Measurements from ENCODE around the gene ASTN2.

Gene ASTN2

GRCh38 chr9:116416421-116416820 lies 998.4 kb downstream of the ASTN2 start:
- no peak for DNase-seq (ENCODE audit: low spot score)

GRCh38 chr9:116414374-116414773 lies 1000.5 kb downstream of the ASTN2 start:
- DNase-seq (ENCODE audit: low spot score), result no peak

DNA sequence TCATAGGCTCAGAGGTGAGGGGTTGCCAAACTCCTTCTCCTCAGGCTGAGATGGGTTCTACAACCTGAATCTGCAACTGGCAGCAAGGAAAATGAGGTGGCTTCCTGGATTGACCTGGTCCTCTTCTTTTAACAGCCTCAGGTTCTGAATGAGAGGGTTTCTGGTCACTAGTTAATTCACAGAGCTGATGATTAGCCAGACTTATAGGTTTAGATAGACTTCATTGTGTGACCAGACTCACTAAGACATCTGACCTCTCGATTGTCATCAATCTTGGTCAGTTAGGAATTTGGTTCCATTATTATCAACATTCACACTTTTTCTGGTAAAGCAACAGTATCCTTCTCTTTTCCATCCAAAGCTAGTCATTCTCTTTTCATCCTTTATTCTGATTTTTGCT lies 1003.4 kb downstream of the ASTN2 start:
- no peak for DNase-seq (ENCODE audit: low spot score)

DNA sequence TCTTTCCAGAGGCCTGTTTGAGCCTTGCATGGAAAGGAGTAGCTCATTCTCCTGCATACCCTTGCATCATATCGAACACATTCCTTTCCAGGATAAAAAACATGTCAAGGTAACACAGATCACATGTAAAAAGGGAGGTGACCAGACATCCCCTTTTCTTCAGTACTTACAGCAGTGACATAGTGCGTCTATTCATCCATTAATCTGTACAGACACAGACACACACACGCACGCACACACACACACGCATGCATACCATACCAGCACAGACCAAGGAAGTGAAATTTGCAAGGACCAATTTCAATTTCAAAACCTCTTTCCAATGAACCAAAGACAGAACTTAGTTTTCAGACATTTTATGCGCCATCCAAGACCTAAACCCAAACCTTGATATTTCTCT lies 1005.2 kb downstream of the ASTN2 start:
- no peak for DNase-seq (ENCODE audit: low spot score)

GRCh38 chr9:116409129-116409528 lies 1005.7 kb downstream of the ASTN2 start:
- no peak for DNase-seq (ENCODE audit: low spot score)

GRCh38 chr9:116406469-116406868 lies 1008.4 kb downstream of the ASTN2 start:
- DNase-seq (ENCODE audit: low spot score), result no peak

DNA sequence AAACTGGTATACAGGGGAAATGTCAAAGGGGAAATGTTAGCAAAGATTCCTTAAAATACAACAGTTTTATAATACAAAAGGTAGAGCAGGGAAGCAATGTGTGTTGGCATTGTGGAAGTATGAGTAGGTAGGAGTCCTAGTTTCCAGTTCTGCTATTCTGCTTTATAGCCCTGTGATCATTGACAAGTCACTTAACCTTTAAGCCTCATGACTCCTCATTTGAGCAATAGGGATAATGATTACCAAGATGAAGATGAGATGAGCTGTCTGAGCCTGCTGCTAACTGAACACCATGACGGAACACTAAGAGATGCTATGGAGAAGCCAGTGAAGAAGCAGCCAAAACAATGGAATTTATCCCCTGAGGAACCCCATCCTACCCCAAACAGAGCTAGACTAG lies 1009.5 kb downstream of the ASTN2 start:
- DNase-seq (ENCODE audit: low spot score), result no peak

DNA sequence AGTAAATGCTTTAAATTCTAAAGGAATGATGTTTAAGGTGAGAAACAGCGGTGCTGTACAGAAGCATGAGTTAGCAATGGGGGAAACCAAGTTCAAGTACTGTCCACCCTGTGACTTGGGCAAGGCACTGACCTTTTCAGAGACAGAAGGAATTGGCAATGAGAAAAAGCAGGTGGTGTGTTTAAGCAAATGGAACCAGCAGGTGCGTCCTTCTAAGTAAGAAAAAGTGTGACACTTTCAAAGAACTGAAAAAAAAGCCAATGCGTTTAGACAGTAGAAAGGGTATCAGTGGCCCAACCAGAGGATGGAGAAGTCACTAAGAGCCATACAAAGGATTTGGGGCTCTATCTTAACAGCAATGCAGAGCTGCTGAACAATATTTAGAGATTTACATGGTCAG lies 1010.6 kb downstream of the ASTN2 start:
- DNase-seq (ENCODE audit: low spot score), result no peak

DNA sequence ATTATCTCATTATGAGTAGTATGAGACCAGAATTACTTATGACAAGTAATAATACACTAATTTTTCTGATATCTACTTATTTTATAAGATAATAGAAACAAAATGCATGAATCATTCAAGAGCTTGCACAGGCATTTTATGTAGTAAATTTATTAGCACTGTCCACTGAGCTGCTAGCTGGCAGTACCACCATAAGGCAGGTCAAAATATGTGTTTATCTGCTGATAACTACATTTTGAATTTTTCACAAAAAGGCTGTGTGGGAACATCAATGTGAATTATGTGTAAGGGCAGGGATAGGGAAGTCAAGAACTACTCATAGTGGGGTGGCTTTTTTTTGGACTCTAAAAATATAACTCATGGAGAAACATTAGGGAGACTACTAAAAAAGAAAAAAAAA lies 1011.7 kb downstream of the ASTN2 start:
- DNase-seq (ENCODE audit: low spot score), result no peak

DNA sequence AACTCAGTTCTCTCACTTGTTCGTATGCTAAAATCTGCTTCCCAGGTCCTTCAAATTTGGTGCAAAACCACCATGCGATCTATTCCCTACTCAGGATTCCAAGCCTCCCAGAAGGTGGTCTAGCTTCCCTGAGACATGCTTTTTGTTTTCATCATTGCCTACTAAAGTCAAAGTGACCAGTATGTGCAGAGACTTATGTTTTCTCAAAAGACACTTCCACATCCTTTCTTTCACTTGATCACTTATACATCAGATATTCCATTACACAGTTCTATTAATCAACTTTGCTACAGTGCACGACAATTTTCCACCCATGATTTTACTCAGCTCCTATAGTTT lies 1019.2 kb downstream of the ASTN2 start:
- DNase-seq (ENCODE audit: low spot score), result no peak

- DNase-seq (ENCODE audit: low spot score), result no peak
These were observed 1019.8 kb downstream of the ASTN2 start for GRCh38 chr9:116394894-116395698.

GRCh38 chr9:116394070-116394469 lies 1020.8 kb downstream of the ASTN2 start:
- no peak for DNase-seq (ENCODE audit: low spot score)

- DNase-seq (ENCODE audit: low spot score), result no peak
These were observed 1021.7 kb downstream of the ASTN2 start for GRCh38 chr9:116393198-116393597.

DNA sequence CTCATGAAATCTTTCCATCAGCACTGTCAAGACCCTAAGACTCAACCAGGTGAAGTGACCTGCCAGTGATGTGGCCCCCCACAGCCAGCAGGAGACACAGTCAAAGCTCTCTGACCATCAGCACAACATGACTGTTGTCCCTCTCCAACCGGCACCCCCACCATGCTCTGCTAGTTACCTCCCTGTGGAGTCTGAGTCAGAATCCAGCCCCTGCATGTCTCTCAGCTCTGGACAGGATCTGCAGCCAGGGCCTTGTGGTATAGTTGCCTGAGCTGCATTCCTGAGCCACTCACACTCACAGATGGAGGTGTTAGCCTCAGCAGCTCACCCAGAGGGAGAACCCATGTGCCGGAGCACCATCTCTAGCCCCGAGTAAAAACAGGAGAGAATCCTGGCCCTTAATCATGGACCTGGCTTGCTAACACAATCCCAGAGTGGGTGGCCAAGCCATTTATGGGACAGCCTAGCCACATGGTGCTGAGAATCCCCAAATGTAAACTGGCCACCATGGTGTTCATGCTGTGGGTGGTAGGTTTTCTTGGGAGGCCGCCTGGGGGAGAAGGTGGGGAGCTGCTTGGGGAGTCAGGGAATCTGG lies 1023.5 kb downstream of the ASTN2 start:
- no peak for DNase-seq (ENCODE audit: low spot score)

DNA sequence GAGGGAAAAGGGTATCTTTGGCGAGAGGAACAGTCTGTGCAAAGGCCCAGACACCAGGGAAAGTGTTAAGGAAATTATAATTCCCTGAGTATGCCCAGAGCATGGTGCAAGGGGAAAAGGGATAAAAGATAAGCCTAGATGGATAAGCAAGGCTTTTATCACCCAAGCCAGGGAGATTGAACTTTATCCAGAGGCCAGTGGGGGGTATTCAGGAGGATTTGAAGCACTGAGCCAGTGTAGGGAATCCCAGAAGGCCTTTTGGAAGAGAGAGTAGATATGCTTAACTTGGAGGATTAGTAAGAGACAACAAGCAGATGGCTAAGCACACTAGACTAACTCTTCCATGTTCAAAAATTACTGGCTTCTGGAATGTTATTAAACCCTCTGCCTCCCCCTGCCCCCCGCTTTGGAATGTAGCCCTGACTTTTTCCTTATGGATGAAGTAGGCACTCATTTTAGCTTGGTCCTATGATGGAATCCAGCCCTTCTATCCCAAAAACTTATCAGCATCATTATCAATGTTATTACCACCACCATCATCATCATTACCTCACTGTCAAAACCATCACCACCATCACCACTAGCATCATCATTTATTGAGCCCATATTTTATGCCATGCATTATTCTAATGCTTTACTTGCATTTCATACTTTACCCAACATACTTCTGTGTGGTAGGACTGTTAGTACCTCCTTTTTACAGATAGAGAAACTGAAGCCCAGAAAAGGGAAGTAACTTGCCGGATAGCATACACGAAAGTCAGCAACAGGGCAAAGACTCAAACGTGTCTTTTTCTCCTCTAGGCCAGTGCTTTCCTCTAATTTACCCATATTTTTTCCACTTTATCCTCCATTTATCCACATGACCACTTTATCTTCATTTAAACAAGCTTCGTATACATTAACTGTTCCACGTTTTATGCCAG lies 1024.3 kb downstream of the ASTN2 start:
- no peak for DNase-seq (ENCODE audit: low spot score)

- DNase-seq (ENCODE audit: low spot score), result no peak
These were observed 1025.1 kb downstream of the ASTN2 start for GRCh38 chr9:116389541-116390302.

GRCh38 chr9:116387934-116388698 lies 1026.7 kb downstream of the ASTN2 start:
- no peak for DNase-seq (ENCODE audit: low spot score)

GRCh38 chr9:116383936-116384335 lies 1030.9 kb downstream of the ASTN2 start:
- no peak for DNase-seq (ENCODE audit: low spot score)

DNA sequence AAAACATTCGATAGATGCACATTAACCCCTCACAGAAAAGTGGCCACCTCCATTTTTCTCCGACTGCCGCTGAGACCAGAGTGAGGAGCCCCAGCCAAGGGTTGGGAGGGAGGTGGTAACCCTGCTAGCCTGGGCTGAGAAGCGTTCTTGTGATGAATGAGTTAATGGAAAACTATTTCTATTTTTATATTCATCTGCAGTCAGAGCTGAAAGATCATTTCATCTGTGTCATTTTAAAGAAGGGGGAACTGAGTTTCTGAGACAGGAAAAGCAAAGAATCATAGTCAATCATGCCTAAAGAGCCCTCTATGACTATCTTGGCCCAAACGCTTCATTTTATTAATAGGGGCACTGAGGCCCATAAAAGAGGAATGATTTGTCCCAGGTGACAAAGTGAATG lies 1031.7 kb downstream of the ASTN2 start:
- no peak for DNase-seq (ENCODE audit: low spot score)

DNA sequence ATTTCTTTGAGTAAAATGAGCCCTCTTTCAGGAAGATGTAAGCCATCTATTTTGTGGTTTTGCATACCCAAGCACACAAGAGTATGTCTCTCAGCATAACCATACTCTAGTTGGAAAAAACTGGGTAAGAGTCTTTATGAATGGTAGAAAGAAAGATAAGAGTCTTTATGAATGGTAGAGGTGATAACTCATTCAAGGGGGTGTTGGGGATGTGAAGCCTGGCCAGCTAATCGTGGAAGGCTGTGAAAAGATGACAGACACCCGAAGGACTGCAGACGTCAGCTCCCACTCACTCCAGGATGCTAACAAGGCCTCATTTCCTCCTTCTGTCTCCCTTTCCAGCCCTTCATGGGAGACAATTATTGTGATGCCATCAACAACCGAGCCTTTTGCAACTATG lies 1032.8 kb downstream of the ASTN2 start:
- no peak for DNase-seq (ENCODE audit: low spot score)

DNA sequence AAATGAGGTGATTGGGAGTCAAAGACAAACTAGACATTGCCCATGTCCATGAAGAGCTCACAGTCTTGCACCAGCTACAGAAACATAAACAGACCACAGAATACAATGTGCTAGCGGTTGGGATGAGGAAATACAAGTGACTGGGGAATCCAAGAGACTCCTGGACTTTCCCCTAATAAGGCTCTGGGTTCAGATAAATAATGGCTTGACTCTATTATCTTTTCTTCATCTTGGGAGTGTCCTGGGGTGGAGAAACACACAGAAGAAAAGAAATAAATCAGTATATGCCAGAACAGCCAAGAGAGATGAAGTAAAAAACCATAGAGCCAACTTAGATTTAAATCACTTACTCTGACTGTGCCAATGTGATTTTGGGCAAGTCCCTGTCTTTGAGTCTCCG lies 1033.5 kb downstream of the ASTN2 start:
- DNase-seq (ENCODE audit: low spot score), result no peak

Data from HuH-7 (cell line).